NCI-H2029 (cell line): Measurements from ENCODE around the gene LYPD6B.

Experiments used
- DNase-seq: peaks from one replicate; lab custom pipeline; 2025; lab: John Stamatoyannopoulos, UW

The LYPD6B gene, protein sequence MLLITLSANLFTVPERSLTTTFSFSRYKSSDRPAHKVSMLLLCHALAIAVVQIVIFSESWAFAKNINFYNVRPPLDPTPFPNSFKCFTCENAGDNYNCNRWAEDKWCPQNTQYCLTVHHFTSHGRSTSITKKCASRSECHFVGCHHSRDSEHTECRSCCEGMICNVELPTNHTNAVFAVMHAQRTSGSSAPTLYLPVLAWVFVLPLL

DNA sequence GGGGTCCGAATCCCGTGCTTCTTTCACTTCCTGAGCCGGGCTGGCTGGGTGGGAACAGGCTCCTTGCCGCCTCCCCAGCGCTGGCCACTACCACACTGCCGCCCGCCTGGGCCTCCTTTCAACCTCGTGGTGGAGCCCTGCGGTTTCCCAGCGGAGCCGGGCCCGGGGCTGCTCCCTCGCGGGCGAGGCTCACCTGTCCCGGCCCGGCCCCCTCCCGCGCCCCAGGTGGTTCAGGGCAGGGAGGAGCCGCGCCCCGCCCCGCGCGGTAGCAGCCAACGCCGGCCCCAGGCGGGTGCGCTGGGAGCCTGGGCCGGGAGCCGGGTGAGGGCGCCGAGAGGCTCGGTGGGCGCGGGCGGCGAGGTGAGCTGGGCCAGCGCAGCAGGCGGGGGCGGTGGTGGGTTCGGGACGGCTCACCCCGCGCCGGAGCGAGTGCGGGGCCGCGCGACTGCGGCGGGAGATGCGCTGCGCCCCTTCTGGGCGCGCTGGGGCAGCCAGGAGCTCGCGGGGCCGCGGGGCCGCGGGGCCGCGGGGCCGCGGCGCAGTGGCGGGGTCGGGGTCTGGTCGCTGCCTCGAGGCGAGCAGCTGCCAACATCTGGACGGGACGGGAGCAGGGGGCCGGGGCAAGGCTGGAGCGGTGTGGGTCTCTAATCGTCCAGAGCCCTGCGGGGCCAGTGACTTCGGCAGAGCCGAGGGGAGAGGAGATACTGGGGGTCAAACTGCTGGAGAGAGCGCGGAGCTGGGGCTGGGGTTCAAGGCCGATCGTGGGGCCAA lies at the start of gene LYPD6B:
Gene LYPD6B, plus strand, starts transcription at position 258 of the 771 bp plus-strand sequence. CDS start 92,250 bp downstream, outside the sequence.
- DNase-seq: peak; percentile 35

DNA sequence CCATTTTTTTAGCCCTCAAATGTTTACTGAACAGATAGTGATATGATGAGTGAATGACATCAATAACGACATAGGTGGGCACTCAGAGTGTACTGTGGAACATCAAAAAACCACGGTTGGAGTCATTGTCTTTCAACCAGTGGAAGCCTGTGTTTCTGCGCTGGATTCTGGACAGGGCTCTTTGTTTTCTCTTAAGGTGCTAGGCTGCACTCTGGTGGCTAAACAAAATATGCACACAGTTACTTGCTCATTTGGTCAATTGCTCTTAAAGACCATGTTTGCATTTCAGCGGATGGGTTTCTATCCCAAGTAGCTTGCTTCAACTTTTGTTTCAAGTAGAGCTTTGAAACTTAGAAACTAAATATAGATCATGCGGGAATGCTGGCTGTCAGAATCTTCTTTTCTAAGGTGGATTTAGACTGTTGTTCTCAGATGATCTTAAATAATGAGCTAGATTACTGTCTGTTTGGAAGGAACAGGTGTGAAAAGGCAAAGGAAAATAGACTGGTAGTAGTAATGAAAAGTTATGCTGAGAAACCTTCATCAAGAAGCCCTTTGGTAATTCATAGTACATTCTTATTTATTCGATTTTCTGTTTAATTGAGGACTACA lies 48.5 kb upstream of the LYPD6B start:
- DNase-seq: peak; percentile 78

DNA sequence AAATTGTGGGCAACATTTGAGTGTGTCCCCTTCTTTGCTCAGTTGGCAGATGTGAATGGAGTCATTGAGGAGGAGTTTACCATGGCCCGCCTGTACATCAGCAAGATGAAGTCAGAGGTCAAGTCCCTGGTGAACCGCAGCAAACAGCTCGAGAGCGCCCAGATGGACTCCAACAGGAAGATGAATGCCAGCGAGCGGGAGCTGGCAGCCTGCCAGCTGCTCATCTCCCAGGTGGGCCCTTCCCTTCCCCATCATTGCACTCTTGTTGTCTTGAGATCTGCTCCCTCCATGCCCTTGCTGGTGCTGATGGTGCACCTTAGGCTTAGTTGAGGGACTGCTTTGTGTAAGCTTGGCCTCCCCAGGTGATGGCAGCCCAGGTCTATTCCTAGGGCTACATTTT lies 47.5 kb upstream of the LYPD6B start:
- no peak for DNase-seq

DNA sequence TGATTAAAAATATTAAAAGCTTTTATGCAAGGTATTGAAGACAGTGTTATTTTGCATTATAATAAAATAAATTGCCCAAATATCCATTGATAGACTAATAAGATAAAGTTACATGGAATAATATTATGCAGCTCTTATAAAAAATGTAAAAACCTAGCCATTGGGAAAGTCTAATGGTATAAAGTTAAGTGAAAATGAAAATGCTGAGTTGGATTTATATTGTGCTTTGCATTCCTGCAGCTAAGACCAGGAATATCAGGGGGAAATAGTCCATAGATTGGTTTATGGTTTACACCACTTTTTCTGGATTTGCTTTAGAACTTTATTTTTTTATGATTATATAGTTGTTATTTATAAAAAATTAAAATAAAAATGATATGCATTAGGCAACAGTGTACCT lies 46.1 kb upstream of the LYPD6B start:
- DNase-seq: no peak

DNA sequence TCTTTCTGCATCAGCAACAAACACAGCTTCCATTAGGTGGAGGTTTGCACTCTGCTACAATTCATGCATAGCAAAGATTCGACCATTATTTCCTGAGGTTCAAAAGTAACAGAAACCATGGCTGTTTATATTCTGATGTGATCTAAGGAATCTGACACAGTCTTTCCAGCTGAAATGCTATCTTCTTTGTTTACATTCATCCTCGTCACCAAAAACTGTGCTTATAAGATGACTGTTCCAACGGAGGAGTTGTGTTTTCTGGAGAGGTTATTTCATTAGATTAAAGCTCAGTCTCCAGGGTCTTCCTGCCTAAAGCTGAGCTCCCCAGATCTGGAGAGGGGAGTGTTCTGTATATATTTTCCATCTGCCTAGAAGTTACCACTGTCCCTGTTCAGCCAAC lies 45.1 kb upstream of the LYPD6B start:
- no peak for DNase-seq

DNA sequence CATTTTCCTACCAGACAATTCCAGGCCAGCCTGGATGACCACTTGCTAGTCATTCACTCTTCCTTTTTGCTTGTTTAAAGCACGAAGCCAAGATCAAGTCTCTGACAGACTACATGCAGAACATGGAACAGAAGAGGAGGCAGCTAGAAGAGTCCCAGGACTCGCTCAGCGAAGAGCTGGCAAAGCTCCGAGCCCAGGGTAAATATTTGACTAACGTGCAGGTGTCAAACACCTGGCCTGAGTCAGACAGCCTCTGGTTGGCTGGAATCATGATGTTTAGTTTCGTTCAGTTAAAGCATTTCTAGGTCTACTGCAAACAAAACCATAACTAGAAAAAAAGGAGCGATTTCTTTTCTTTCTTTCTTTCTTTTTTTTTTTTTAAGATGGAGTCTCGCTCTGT lies 44.2 kb upstream of the LYPD6B start:
- DNase-seq: peak; percentile 92

DNA sequence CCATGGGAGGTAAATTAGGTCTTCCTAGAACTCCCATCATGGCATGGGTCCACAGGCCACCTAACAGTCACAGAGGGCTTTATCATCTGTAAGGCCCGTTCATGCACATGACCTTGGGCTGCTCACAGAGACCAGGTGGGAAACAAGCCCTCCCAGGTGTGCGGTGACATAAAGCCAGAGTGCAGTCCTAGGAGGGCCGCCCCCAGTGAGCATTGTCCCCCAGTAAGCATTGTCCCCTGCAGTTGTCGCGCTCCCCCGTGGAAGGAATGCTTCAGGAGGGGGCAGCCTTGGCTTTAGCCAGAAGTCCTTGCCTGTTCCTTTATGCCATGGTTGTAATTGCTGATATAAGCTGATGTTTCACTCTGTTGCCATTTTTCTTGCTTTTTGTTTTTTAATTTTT lies 41.7 kb upstream of the LYPD6B start:
- DNase-seq: no peak

DNA sequence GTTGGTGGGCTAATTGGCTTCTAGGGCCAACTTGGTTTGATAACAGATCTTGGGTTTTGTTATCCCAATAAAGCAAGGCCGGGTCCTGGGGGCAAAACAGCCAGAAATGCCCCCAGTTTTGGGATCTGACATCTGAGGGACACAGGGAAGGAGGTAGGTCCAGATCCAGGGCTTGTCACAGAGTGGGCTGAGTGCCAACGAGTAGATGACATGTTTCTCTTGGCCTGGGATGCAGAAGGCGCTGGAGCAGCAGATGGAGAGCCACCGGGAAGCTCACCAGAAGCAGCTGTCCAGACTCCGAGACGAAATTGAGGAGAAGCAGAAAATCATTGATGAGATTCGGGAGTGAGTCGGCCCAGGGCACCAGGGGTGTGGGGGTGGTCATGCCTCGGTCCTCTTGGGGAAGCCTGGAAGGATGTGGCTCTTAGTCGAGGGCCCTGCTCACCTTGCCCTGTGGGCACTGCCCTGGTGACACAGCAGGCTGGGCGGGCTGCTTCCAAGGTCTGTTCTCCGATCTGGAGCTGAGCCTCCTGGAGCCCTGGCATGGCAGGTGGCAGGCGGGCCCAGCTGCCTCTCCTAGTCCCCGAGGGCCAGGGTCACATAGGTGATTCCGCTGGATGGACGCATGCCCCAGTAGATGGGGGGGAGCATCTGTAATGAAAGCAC lies 40.2 kb upstream of the LYPD6B start:
- DNase-seq: peak; percentile 57

DNA sequence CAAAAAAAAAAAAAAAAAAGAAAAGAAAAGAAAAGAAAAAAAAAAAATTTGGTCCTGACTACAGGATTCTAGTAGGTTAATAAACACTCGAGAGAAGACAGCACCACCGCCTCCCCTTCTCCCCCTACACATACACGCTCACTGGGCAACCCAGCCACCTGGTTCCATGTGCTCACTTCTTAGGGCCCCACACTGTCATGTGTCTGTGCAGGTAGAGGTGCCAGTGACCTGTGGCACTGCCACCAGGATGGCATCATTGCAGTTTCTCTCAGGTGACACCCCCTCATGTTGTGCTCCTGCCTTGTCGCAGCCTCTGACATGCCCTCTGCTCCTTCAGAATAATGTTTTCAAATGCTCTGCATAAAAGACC lies 39.7 kb upstream of the LYPD6B start:
- DNase-seq: no peak

DNA sequence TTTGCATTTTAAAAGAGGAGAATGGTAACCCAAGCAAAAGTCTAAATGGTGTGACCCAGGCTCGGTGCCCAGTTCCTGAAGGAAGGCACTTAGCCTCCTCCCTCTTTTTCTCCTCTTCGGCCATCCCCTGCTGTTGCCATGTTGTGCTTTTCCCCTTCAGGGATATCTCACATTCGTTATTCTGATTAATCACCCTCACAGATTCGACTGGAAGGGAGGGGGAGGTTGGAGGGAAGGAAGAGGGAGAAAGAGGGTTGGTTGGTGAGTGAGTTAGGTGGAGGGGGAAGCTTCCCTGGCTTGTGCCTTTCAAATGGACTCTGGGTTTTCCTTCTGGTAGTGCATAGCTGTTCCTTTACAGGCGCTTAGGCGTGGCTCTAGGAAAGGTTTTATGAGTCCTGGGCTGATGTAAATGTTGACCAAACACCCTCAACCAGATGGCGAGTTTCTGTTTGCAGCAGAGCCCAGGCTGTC lies 39.0 kb upstream of the LYPD6B start:
- peak; percentile 50 for DNase-seq

DNA sequence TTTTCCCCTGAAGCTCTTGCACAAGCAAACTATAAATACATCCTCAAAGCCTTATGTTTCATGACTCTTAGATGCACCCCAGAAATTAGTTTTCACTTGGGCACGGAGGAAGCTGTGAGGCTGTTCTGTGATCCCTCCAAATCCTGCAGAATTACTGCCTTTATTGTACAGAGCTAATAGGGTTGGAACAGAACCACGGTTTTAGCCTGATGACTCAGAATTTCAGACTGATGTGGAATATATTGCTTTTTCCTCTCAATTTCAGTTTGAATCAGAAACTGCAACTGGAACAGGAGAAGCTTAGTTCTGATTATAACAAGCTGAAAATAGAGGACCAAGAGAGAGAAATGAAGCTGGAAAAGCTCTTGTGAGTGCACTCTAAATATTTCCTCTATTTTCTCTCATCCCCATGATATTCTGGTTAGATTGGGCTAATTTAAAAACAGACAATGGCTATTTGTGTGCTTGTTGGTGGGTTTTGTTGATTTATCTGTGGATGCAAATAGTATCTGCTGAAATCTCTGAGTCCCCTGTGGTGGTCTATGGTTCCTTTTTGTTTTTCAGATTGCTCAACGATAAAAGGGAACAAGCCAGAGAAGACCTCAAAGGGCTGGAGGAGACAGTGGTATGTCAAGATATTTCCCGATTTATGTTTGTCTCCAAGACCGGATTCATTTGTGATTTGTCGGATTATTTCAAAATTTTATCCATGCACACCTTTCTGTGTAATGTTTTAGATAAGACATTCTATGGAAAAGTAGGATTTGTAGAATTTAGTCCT lies 38.2 kb upstream of the LYPD6B start:
- no peak for DNase-seq

DNA sequence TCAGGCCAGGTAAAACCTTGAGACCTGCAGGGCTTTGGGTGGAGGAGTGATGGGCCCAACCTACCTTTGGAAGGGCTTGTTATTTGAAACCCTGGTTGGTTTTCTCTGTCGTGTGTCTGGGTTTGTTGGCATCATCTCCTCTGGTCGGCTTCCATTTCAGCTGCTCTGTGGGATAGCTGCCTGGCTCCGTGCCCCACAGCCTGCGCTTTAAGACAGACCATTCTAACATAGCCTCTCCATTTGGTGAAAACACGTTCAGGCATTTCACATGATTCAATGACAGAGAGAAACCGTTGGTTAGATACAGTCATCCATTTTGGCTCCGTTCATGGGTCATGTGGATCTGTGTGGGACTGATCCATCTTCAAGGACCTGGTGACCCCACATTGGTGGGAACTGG lies 37.0 kb upstream of the LYPD6B start:
- peak; percentile 43 for DNase-seq

DNA sequence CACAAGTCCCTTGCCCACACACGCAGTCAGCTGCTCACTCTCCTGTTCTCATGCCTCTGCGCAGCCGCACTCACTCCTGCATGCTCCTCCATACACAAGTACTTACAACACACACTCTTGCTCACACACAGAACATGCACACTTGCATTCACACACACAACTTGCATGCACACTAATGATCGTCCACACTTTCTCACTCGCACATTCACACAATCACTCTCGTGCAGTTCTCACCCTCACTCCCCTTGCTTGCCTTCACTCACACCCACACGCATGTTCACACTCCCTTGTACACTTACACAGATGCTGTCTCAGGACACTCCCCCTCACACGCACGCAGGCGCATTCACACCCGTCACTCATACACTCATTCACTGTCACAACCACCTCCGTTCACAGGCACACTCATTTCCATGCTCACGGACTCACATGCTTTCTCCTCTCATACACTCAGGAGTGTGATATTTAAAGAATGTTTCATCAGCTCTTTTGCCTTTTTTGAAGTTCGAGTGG lies 36.1 kb upstream of the LYPD6B start:
- DNase-seq: no peak

DNA sequence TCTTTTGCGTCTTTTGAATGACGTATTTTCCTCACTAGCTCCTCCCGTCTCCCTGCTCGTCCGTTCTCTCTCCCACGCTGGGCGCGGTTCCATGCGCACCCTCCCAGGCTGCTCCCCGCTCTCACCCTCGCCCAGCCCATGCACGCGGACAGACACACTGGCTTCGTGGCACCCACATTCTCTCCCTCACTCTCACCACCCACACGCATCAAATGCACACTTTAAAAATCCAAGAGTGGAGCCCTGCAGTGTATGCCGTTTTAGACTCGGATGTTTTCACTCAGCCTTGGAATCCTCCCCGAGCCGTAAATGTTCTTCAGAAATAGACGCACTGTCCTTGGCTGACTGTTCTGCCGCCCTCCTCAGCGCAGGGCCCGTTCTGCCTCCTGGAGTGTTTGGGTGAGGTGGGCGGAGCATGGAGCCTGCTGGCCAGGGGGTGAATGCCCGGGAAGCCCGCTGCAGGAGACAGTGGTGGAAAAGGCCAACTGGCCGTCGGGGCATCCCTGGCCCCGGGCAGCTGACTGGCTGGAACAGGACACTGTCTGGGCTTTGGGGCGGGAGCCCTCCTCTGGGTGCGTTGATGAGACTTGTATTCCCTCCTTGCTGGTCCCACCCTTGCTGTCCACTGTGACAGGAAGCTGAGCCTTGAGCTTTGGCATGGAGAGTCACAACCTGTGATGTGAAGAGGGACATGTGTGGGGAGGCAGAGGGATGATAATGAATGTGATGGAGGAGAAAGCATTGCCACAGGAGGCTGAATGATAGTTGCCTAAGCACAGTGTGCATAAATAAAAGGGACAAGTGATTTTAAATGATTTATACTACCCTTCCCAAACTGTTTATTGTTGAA lies 35.4 kb upstream of the LYPD6B start:
- no peak for DNase-seq

DNA sequence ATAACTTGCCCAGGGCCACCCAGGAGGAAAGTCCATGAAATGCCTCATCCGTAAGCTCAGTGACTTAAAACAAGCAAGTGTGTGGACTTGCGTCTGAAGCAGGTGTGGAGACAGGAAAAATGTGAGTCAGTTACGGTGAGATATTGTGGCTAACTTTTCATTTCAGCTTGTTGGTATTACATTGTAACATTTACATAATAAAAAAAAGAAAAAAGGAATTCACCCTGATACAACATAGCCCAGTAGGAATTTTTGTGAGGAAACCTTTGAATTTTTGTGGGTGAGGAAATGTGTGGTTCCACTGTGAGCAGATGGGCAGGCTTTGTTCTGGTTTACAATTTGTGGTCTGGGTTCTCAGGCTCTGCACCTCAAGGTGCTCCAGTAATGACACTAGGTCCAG lies 33.7 kb upstream of the LYPD6B start:
- no peak for DNase-seq

DNA sequence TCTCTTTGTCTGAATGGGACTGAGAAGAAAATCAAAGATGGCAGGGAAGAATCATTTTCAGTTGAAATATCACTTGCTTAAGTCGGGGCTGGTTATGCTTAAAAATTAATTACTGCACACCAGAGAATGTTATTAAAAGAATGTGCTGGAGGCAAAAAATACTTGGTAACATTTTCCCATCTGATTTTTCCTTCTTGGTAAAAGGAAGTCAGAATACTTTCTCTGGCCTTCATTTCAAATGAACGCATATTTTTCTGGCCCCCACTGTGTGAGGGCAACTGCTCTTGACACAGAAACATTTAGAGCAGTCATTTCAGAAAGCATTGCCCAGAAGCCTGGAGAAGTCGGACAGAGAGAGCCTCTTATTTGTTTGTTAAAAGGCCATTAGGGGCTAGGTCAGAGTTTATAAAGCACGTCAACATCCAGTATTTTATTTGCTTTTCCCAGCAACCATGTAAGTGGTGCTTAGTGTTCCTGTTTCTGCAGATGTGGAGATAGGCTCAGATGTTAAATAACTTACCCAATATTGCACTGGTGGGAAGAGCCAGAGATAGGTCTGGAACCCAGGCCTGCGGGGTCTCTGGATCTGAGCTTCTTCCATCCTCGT lies 32.9 kb upstream of the LYPD6B start:
- DNase-seq: no peak

DNA sequence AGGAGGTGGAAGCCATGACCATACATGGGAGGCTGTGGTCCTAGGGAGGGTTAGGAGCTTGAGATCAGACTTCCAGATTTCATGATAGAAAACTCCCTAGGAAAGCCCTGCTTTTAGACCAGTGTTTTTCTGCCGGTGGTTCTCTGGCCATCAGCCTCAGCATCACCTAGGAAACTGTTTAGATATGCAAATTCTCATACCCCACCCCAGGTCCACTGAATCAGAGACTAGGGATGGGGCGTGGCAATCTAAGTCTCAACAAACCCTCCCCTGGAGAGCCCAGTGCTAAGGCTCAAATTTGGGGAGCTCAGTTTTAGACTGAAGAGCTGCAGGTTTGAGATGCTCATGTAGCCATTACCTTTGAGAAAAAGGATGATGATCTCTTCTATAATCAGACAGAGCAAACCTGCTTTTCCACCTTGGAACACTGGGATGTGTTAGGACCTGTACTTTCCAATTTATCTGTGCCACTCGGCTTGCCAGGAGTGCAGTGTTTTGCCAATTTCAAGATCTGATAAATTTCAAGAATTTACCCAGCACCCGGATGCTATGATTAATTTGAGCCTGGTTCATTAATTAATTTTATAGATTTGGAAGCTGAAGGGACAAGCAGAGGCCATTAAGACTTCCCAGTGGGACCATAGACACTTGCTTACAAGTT lies 31.5 kb upstream of the LYPD6B start:
- DNase-seq: no peak

DNA sequence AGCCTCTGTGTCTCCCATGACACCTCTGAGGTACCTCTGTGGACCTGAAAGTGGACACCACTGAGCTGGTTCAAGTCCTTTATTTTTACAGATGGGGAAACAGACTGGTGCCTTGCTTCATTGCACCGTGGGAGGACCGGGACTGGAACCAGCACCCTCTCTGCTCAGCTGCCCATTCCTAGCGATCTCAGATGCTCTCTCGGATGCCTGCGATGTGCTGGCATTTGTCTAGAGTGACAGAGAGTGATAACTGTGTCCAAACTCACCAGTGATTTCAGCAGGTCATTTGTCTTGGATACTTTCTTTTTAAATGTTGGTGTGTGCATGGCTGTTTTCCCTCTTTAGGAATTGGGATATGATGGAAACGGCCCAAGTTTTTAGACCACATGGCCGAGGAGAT lies 30.1 kb upstream of the LYPD6B start:
- no peak for DNase-seq

DNA sequence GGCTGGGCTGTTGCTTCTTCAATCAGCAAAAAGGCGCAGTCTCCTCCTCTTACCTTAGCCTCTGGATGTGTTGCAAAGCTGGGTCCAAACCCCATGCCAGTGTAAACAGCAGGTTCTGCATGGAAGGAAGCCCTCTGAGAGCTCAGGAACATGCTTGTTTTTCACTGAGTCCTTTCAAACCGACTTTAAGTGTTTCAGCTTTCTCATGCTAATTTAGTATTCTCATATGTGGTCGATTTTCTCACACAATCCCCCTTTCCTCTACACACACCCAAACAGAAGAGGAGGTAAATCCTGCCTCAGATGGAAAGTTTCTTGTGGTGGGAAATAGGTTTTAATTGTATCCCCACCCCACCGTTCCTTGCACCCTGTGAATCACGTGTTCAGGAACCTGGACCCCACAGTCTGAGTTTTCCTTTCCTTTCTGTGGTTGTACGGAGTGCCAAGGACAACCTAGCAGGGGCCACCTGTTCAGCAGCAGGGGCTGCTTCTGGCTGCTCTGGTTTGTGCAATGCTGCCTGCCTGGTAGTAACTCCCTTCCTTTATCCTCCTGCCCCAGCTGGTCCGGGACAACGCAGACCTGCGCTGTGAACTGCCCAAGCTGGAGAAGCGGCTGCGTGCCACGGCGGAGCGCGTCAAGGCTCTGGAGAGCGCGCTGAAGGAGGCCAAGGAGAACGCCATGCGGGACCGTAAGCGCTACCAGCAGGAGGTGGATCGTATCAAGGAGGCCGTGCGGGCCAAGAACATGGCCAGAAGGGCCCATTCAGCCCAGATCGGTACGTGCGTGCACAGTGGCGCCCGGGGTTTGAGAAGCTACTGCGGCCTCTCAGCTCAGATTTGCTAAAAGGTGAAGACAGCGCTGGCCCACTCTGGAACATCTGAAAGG lies 28.7 kb upstream of the LYPD6B start:
- DNase-seq: no peak
